ENCODE results near the gene RPS21. TPM values are rescaled to one million over a fixed set of nuclear protein-coding genes. Genes with fewer than 3 reads are reported as not detected.

Gene RPS21
- total RNA-seq (2022; extraction: Qiagen RNA extraction), result 2,342 to 3,175 TPM (median 2,815 TPM) in 5 replicates

GRCh38 chr20:62386383-62387218 is at the start of gene RPS21:
TSS of gene RPS21 (plus strand) at chr20:62387103. CDS start at chr20:62387339, 236 bp downstream.

GRCh38 chr20:62367136-62367632 is 19.7 kb upstream of the RPS21 start, which contains the start of gene LAMA5:
TSS of gene LAMA5 (minus strand) at chr20:62367312. CDS start at chr20:62367245, 67 bp downstream.

GRCh38 chr20:62407221-62407992 is 20.5 kb downstream of the RPS21 start, which contains the start of gene CABLES2:
TSS of gene CABLES2 (minus strand) at chr20:62407285. CDS start at chr20:62407276, 9 bp downstream.

GRCh38 chr20:62427172-62428001 is 40.5 kb downstream of the RPS21 start, which contains the start of gene RBBP8NL:
TSS of gene RBBP8NL (minus strand) at chr20:62427539. CDS start at chr20:62419647, 7,892 bp downstream.

Other genes starting within 250 kb of the RPS21 start
- 488 to 600 TPM (median 589 TPM) in 5 replicates for gene PSMA7, start 243.7 kb upstream of the RPS21 start, total RNA-seq (2022; extraction: Qiagen RNA extraction)
- 6.6 to 11.0 TPM (median 10.3 TPM) in 5 replicates for gene SS18L1, start 243.3 kb upstream of the RPS21 start, total RNA-seq (2022; extraction: Qiagen RNA extraction)
- gene MTG2, start 204.1 kb upstream of the RPS21 start, total RNA-seq (2022; extraction: Qiagen RNA extraction), result 27.8 to 40.5 TPM (median 38.6 TPM) in 5 replicates
- gene HRH3, start 166.8 kb upstream of the RPS21 start, total RNA-seq (2022; extraction: Qiagen RNA extraction), result 0.02 to 0.05 TPM (median 0.03 TPM) in 3 of 5 replicates, not detected in the others
- 17.6 to 21.6 TPM (median 19.6 TPM) in 5 replicates for gene OSBPL2, start 148.6 kb upstream of the RPS21 start, total RNA-seq (2022; extraction: Qiagen RNA extraction)
- 154 to 199 TPM (median 192 TPM) in 5 replicates for gene ADRM1, start 84.1 kb upstream of the RPS21 start, total RNA-seq (2022; extraction: Qiagen RNA extraction)
- 230 to 491 TPM (median 415 TPM) in 5 replicates for gene LAMA5, start 19.8 kb upstream of the RPS21 start, total RNA-seq (2022; extraction: Qiagen RNA extraction)
- gene CABLES2, start 20.2 kb downstream of the RPS21 start, total RNA-seq (2022; extraction: Qiagen RNA extraction), result 3.8 to 5.8 TPM (median 5.0 TPM) in 5 replicates
- 0.15 to 0.24 TPM (median 0.20 TPM) in 5 replicates for gene RBBP8NL, start 40.4 kb downstream of the RPS21 start, total RNA-seq (2022; extraction: Qiagen RNA extraction)
- 0.53 to 0.92 TPM (median 0.81 TPM) in 5 replicates for gene GATA5, start 88.9 kb downstream of the RPS21 start, total RNA-seq (2022; extraction: Qiagen RNA extraction)

Measured in A549 treated with CORT108297 at 1 μM for 4 hours (cell line).